Posterior cingulate gyrus (tissue), 11 donors: ENCODE results near the gene RNF215.
"Not testable (repeated sequence)": the region's sequence is repeated elsewhere in the genome, so short reads cannot be mapped to it uniquely, and the experiment has no call there.

Experiments
- DNase-seq, 10 donors: peaks; one replicate each; pipeline versions ENCODE4 v3.0.0 to v3.0.0-alpha.2; 2020 to 2021; ENCODE audit warnings: mixed read lengths in 3 of 10
- intact Hi-C: fragments of 100-400 bp; cut with DNase I; formaldehyde crosslinking; loops from one replicate; pipeline ENCODE4 v1.15.1; 2023

RNF215 gene

DNA sequence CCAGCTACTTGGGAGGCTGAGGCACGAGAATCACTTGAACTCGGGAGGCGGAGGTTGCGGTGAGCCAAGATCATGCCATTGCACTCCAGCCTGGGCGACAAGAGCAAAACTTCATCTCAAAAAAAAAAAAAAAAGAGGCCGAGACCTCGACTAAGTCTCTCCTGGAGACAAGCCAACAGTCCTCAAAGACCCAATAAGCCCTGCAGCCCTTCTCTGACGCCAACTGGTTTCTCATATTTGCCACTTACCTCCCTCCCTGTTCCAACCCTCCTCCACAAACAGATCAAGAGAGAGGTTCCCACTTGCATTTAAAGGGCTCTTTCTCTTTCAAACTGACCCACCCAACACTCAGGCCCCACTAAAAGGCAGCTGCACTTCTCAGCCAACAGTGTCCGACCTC, 48.9 kb downstream of the RNF215 start:
- intact Hi-C loops: not testable (repeated sequence)
- DNase-seq: peak in 1 of 10 donors; percentile 15

DNA sequence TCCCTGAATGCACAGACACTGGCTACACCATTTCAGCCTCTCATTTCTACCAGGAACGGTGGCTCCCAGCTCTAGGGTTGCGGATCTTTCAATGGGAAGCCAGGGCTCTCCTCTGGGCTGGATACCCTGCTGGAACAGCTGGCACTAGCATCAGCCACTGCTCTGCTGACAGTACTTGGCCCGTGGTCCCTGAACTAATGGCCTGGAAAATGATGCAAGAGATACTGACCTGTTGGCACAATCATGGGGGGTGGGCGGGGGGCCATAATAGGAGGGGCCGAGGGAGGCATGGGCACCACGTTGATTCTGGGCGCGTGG, 49.8 kb downstream of the RNF215 start:
- DNase-seq: peak in 1 of 10 donors; percentile 38
- intact Hi-C loops: no loop called here

DNA sequence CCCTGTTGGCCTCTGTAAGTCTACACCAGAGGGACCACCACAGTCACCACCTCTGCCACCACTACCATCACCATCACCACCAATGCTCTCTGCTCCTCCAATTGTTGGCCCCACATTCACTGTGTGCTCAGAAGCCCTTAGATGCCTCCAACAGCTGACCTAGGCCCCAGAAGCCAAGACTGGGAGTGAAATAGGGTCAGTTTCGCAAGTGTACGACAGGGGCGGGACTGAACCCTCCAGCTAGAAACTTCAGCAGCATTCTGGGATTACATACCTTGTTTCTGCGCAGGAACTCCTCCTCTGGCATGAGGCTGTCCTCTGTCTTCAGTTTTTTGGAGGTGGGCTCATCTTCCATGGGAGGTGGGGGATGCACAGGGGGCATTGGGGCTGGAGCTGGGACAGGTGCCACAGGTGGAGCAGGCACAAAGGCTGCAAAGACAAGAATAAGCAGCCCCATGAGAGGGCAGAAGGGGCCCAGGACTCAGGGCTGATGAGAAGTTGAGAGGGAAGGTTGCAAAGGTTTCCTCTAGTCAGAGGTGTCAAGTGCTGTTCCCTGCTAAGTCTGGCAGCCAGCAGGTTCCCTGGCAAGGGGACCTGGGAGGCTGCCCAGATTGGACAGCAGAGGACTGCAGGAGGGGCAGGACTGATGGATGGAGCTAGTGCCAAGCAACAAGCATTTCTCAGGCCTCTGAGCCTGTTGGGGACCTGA, 50.3 kb downstream of the RNF215 start:
- intact Hi-C loops: no loop called here
- DNase-seq: peak in 5 of 10 donors; percentile 22 to 80 (median 32)

DNA sequence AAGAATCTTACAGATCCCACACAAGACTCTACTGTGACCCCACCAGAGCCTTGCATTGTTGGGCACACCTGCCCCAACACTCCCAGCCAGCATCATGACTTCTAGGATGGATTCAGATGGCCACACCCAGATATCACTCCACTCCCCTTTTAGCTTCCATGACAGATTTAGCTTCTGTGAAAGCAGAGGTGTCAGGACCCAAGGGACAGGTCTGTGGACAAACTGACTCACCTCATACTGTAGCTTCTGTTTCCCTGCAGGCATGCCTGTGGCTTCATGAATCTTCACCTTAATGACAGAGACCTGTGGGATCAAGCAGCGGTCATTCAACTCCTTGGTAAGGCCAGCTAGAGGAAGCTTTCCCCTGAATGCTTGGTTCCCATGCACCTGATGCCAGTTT, 52.0 kb downstream of the RNF215 start:
- intact Hi-C loops: no loop called here
- no peak for DNase-seq

DNA sequence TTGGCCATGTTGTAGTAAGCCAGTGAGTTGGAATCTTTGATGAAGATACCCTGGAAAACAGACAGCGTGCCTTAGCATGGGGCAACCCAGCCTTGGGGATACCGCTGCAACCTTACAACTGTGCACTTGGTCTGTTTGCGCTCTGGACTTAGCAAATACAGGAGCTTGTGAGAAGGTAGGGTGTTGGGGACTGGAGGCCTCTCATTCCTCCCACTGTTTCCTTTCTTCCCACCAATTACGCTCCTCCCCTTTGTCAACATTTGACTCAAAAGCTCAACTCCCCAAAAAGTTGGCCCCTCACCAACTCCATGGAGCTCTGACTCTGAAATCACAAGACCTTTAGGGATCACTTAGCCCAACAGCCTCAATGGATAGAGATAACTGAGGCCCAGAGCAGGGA, 52.6 kb downstream of the RNF215 start:
- peak in 2 of 10 donors; percentile 6 to 8 for DNase-seq
- intact Hi-C loops: no loop called here

DNA sequence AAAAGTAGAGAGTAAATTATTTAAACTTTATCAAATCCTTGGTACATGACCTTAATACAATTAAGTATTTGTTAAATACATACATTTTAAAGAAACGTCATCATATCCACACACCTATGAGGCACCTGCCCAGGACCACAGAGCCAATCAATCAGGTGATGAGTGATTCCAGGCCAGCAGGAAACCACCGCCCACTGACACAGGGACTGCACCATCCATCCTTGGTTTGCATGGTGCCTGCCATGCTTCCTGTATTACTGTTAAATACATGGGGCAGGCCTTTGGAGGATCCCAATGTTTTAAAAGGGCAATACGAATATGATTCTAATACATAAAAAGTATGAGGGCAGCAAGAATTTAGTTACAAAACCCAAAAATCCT, 53.5 kb downstream of the RNF215 start:
- peak in 2 of 10 donors; percentile 14 to 50 for DNase-seq
- intact Hi-C loops: no loop called here

DNA sequence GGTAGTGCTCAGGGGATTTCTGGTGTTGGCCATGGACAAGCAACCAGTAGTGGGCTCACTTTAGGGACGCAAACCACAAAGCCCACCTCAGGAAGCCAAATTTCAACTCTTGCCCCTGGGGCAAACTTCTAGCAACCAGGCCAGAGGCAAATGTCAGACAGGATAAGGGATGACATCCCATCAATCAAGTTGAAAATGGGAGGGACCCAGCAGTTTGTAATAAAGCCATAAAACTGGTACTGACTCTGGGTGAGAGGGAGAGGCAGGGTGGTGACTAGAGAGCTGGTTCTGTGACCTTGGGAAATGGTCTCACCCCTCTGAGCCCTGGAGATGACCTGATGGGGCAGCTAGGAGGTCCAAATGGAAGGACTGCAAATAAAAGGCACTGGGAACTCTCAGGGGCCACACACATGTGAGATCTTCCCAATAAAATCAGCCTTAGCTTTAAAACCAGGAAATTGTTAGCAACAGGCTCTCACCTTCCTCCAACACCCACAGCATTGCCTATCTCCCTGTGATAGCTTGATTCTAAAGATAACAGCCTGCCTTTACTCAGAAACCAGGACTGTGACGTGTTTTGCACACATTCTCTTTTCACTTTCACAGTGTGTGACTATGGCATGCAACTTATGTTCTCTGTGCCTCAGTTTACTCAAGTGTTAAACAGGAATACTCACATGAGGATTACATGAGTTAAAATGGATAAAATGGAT, 54.1 kb downstream of the RNF215 start:
- peak in 2 of 10 donors; percentile 2 to 3 for DNase-seq
- intact Hi-C loops: no loop called here

DNA sequence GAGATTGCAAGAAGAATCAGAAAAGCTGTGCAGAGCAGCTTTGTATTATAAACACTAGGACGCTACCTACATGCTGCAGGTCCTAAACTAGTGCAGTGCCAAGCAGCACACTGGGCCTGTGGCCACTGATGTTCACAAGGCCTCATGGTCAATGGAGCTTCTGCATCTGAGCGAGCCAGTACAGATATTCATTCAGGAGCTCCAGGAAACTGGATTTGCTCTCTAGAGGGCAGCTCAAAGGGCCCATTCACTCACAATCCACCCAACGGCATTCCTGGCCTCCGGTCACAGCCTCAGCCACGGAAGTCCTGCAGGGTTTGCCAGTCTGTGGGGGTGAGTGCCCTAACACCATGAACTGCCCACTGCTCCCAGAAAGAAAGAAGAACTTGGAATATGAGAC, 54.7 kb downstream of the RNF215 start:
- intact Hi-C loops: no loop called here
- peak in 9 of 10 donors; percentile 19 to 84 (median 34) for DNase-seq
